AG10803 (cell line): ENCODE data around the gene BCKDK.
"Not testable (repeated sequence)": the region's sequence is repeated elsewhere in the genome, so short reads cannot be mapped to it uniquely, and the experiment has no call there.

Experiments
- DNase-seq: peaks from one replicate; pipeline ENCODE4 v3.0.0; 2010; ENCODE audit warnings: low read depth
- H3K4me3 ChIP-seq: 2 replicates; pipeline ENCODE4 v1.5.1; 2011; ENCODE audit warnings: mild to moderate bottlenecking, low read length, control low read depth
- TF ChIP-seq, protein P1 (sequence below): conservative IDR thresholded peaks from 2 replicates; pipeline ENCODE4 v1.5.1; 2011; ENCODE audit warnings: mild to moderate bottlenecking, low read length, control low read depth, inconsistent platforms

The BCKDK gene

DNA sequence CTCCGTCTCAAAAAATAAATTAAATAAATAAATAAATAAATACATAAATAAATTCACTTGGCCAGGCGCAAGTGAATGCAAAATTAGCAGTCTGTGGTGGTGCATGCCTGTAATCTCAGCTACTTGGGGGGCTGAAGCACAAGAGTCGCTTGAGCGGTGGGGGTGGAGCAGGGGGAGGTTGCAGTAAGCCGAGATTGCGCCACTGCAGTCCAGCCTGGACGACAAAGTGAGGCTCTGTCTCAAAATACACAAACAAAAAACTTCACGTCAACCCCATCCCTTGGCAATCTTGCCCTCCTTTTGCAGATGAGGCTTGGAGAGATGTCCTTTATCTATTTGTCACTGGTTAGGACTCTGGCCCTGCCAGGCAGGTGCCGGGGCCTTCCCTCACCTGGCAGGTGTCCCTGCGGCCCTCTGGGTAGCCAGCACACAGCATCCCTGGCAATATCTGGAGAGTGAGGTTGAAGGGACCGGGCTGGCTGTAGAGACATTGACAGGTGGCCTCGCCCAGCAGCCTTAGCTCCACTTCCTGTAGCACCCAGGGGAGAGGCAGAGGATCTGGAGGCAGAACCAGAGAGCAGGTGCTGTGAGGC lies 37.3 kb downstream of the BCKDK start:
- no peak overlapping the region for H3K4me3 ChIP-seq
- TF ChIP-seq, protein P1, sequence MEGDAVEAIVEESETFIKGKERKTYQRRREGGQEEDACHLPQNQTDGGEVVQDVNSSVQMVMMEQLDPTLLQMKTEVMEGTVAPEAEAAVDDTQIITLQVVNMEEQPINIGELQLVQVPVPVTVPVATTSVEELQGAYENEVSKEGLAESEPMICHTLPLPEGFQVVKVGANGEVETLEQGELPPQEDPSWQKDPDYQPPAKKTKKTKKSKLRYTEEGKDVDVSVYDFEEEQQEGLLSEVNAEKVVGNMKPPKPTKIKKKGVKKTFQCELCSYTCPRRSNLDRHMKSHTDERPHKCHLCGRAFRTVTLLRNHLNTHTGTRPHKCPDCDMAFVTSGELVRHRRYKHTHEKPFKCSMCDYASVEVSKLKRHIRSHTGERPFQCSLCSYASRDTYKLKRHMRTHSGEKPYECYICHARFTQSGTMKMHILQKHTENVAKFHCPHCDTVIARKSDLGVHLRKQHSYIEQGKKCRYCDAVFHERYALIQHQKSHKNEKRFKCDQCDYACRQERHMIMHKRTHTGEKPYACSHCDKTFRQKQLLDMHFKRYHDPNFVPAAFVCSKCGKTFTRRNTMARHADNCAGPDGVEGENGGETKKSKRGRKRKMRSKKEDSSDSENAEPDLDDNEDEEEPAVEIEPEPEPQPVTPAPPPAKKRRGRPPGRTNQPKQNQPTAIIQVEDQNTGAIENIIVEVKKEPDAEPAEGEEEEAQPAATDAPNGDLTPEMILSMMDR: no peak
- no peak for DNase-seq

DNA sequence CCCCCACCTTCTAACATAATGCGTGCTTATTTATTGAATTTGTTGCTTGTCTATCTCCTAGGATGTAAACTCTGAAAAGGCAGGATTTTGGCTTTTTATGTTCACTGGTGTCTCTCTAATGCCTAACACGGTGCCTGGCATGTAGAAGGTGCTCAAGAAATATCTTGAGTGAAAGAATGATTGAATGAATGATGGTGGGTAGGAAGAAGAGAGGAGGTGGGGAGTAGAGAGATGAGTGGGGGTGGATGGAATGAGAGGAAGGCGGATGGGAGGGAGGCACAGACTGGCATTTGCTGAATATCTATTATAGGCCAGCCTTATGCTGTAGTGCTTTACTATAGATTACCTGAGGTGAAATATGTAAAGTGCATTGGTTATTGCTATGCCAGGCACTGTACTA lies 39.4 kb downstream of the BCKDK start:
- no peak overlapping the region for H3K4me3 ChIP-seq
- no peak for DNase-seq
- TF ChIP-seq, protein P1: no peak

DNA sequence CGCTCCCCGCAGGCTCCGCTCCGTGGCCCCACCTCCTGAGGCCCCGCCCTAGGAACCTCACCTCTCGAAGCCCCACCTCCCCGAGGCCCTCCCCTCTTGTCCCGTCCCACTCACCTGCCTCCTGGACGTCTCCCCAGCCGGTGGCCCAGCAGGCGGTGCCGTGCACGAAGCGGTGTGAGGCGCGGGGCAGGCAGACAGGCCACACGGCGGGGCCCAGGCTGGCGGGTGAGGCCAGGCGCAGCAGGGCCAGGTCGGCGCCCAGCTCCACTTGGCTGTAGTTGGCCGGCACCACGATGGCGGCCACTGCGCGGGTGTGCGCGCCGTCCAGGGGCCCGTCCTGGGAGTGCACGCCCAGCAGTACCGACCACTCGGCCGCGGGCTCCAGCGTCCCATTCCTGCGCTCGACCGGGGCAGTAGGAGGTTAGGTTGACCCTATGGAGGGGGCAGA lies 40.1 kb downstream of the BCKDK start:
- no peak for DNase-seq

DNA sequence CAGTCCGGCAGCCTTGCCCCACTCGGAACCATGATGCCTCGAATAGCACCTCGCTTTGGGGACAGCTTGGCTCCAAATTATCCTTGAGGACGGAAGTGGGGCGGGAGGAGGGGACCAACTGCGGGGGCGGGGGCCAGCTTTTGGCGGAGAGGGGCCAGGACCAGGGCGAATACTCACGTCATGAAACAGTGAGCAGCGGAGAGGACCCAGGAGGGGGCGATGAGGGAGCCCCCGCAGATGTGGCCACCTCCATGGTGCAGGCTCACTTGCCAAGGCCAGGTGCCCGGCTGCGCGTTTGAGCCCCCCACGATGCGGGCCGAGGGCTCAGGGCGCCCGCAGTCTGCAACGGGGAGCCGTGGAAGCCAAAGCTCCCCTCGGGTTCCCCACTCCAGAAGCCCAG lies 40.7 kb downstream of the BCKDK start:
- TF ChIP-seq, protein P1: no peak
- no peak for DNase-seq
- no peak overlapping the region for H3K4me3 ChIP-seq

More for the DNA sequence above, 40.1 kb downstream of the BCKDK start:
- TF ChIP-seq, protein P1: no peak
- no peak overlapping the region for H3K4me3 ChIP-seq

DNA sequence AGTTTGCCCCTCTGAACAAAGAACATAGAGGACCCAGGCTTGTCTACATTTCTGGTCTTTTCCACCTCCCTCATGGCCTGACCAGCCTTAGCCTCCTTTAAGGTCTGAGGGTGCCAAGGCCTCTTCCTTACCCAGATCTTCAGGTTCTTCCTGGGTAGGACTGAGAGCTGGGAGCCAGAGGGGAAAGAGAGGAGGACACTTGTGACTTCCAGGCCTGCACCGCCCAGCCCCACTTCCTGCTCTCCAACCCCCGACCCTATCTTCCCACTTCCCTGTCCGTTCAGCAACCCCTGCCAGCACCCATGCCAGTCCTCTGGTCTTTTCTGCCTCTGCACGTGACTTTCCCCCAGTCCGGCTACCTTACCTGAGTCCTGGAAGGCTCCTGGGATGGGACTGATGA lies 41.1 kb downstream of the BCKDK start:
- H3K4me3 ChIP-seq: no peak overlapping the region
- TF ChIP-seq, protein P1: no peak
- no peak for DNase-seq

DNA sequence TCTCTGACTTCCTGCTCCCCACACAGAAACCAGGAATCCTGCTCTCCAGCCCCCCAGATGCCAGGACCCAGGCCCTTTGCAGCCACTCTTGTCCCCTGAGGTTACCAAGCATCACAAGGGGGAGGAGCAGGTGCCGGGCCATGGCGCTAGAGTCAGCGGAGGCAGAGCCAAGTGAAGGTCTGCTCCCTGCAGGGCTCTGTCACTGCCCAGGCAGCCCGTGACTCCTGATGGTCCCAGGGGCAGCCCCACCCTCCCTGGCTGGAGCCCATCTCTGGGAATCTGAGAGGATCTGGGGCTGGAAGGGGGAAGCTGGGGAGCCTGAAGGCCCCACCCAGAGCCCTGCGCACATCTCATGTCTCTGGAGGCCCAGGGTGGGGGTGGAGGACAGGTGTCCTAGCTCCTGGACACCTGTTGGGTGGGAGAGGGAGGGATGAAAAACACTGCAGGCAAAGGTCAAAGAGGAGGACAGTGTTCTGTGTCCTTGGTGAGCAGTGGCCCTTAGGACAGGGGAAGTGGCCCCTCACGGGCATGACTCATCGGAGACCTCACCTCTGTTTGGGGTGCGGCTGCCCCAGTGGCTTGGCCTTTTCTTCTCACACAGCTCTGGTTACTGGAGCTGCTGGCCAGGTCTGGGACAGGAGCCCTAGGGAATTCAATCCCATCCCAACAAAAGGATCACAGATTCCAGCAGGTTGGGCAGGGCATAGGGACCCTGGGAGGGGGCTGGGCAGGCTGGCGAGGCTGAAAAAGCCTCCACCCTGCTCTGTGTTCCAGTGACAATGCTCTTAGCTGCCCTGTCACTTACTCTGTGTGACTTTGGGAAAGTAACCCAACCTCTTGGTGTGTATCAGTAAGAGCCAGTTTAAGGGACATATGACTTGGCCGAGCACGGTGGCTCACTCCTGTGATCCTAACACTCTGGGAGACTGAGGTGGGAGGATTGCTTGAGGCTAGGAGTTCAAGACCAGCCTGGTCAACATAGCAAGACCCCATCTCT lies 42.0 kb downstream of the BCKDK start, which contains the start of gene PRSS36:
TSS of gene PRSS36 (minus strand) at position 173 of the 997 bp plus-strand sequence. CDS start at position 142, 31 bp downstream.
- TF ChIP-seq, protein P1: no peak
- no peak for DNase-seq
- no peak within 1 kb of the TSS for H3K4me3 ChIP-seq

DNA sequence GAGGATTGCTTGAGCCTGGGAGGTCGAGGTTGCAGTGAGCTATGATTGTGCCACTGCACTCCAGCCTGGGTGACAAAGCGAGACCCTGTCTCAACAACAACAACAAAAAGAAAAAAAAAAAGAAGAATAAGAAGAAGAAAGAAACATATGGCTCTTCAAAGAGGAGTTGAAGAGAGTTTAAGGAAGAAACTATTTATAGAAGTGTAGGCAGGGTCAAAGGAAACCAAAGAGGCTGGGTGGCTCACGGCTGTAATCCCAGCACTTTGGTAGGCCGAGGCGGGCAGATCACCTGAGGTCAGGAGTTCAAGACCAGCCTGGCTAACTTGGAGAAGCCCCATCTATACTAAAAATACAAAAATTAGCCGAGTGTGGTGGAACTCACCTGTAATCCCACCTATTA lies 42.8 kb downstream of the BCKDK start:
- DNase-seq, H3K4me3 ChIP-seq: not testable (repeated sequence)
